ENCODE data around the gene CSNK1G3. TPM values are rescaled to one million over a fixed set of nuclear protein-coding genes. Genes with fewer than 3 reads are reported as not detected.
"Not testable (repeated sequence)": the region's sequence is repeated elsewhere in the genome, so short reads cannot be mapped to it uniquely, and the experiment has no call there.

The CSNK1G3 gene
- total RNA-seq, 2 experiments from 2014 or later: 20.9 to 23.1 TPM

GRCh38 chr5:123636006-123636405, 124.0 kb downstream of the CSNK1G3 start:
- CTCF ChIA-PET (ENCODE audit: unreplicated experiment): no interaction called here

DNA sequence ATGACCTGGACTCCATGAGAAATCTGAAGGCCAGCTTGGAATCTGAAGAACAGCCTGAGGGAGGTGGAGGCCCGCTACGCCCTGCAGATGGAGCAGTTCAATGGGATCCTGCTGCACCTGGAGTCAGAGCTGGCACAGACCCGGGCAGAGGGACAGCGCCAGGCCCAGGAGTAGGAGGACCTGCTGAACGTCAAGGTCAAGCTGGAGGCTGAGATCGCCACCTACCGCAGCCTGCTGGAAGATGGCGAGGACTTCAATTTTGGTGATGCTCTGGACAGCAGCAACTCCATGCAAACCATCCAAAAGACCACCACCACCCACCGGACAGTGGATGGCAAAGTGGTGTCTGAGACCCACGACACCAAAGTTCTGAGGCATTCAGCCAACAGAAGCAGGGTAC, 125.1 kb downstream of the CSNK1G3 start:
- H3K4me2 ChIP-seq (ENCODE audit: low read length); H2AFZ ChIP-seq (ENCODE audit: low read length); H3K9me2 ChIP-seq (ENCODE audit: insufficient read depth, low read length); H4K20me1 ChIP-seq (ENCODE audit: insufficient read depth, low read length); POLR2A ChIA-PET; H3K36me3 ChIP-seq (ENCODE audit: insufficient read depth, low read length); CTCF ChIA-PET (ENCODE audit: unreplicated experiment); H3K4me3 ChIP-seq (ENCODE audit: low read depth, low read length, poor library complexity, severe bottlenecking); intact Hi-C loops (cut with micrococcal nuclease; ENCODE audit: unreplicated experiment); H3K9me3 ChIP-seq (ENCODE audit: low read length); H3K27ac ChIP-seq (ENCODE audit: low read depth, low read length, poor library complexity, severe bottlenecking); H3K4me1 ChIP-seq (ENCODE audit: insufficient read depth, low read length, poor library complexity, severe bottlenecking); BruUV-seq (replicated peaks); DNase-seq (ENCODE audit: low spot score); H3K79me2 ChIP-seq (ENCODE audit: insufficient read depth, low read depth, low read length): not testable (repeated sequence)

More at GRCh38 chr5:123636006-123636405, 124.0 kb downstream of the CSNK1G3 start:
- H3K4me1 ChIP-seq (ENCODE audit: insufficient read depth, low read length, poor library complexity, severe bottlenecking): no peaks in the 10 kb centered on the region
- H3K36me3 ChIP-seq (ENCODE audit: insufficient read depth, low read length): no peaks in the 10 kb centered on the region
- no peak overlapping the region for H3K4me3 ChIP-seq (ENCODE audit: low read depth, low read length, poor library complexity, severe bottlenecking)
- BruUV-seq (replicated peaks): no TSS peak
- H3K79me2 ChIP-seq (ENCODE audit: insufficient read depth, low read depth, low read length): no peaks in the 10 kb centered on the region
- no peak overlapping the region for H2AFZ ChIP-seq (ENCODE audit: low read length)
- TF ChIP-seq CTCF (conservative IDR thresholded peaks at IDR 0.05; ENCODE audit: low read length): no peak
- no peak overlapping the region for H3K4me2 ChIP-seq (ENCODE audit: low read length)
- no peaks in the 10 kb centered on the region for H4K20me1 ChIP-seq (ENCODE audit: insufficient read depth, low read length)
- POLR2A ChIA-PET: no interaction called here
- no peak overlapping the region for H3K27ac ChIP-seq (ENCODE audit: low read depth, low read length, poor library complexity, severe bottlenecking)
- intact Hi-C loops (cut with micrococcal nuclease; ENCODE audit: unreplicated experiment): no loop called here
- no peaks in the 10 kb centered on the region for H3K9me3 ChIP-seq (ENCODE audit: low read length)
- no peak for DNase-seq (ENCODE audit: low spot score)
- H3K9me2 ChIP-seq (ENCODE audit: insufficient read depth, low read length): no peaks in the 10 kb centered on the region

DNA sequence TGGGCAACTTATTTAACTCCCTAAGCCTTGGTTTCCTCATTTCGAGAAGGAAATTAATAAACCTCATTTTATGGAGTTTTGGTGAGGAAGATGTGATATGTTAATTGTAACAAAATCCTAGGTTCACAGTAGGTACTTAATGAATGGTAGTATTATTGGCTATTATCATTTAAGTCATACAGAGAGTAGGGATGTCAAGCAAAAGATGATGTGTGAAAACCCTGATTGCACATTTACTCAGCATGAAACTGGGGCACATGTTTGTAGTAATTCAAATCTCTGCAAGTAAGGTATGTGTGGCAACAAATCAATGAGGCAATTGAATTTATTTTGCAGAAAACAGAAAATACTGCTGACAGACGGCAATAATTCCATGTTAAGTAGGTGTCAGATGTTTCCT, 127.3 kb downstream of the CSNK1G3 start:
- Histone ChIP-seq H3K4me1 (ENCODE audit: insufficient read depth, low read length, poor library complexity, severe bottlenecking) (no peaks in the 10 kb centered on the region), H3K4me2 (ENCODE audit: low read length) (no peak overlapping the region), H4K20me1 (ENCODE audit: insufficient read depth, low read length) (no peaks in the 10 kb centered on the region), H2AFZ (ENCODE audit: low read length) (no peak overlapping the region), H3K27ac (ENCODE audit: low read depth, low read length, poor library complexity, severe bottlenecking) (no peak overlapping the region), H3K9me2 (ENCODE audit: insufficient read depth, low read length) (no peaks in the 10 kb centered on the region), H3K9me3 (ENCODE audit: low read length) (no peaks in the 10 kb centered on the region), H3K4me3 (ENCODE audit: low read depth, low read length, poor library complexity, severe bottlenecking) (no peak overlapping the region), H3K36me3 (ENCODE audit: insufficient read depth, low read length) (no peaks in the 10 kb centered on the region), H3K79me2 (ENCODE audit: insufficient read depth, low read depth, low read length) (no peaks in the 10 kb centered on the region)
- no peak for TF ChIP-seq EZH2phosphoT487 (IDR thresholded peaks at IDR 0.05; ENCODE audit: borderline replicate concordance, low read depth, low read length)
- no peak for TF ChIP-seq CTCF (conservative IDR thresholded peaks at IDR 0.05; ENCODE audit: low read length)
- POLR2A ChIA-PET: no interaction called here
- no TSS peak for BruUV-seq (replicated peaks)
- intact Hi-C loops (cut with micrococcal nuclease; ENCODE audit: unreplicated experiment): no loop called here
- CTCF ChIA-PET (ENCODE audit: unreplicated experiment): no interaction called here
- DNase-seq (ENCODE audit: low spot score): no peak

Data from OCI-LY7 (cell line).